Left lung (tissue), 14 donors: Measurements from ENCODE around the gene UCP3. TPM values are rescaled to one million over a fixed set of nuclear protein-coding genes. Genes with fewer than 3 reads are reported as not detected.

Source experiments
- ATAC-seq: fragments of 200-7000 bp; cut with Tn5 transposase; one replicate; pipeline ENCODE4 v1.9.1; 2020; ENCODE audit warnings: moderate library complexity
- DNase-seq, 4 donors: peaks; one replicate each; pipeline ENCODE4 v3.0.0-alpha.2; 2013 to 2020
- H3K27ac ChIP-seq, 2 donors: fragments of 200-600 bp; sonication (generic) in 1 of 2; one replicate each; pipeline versions ENCODE4 v1.5.0 to v1.8.0; 2020 to 2021
- H3K27me3 ChIP-seq, 2 donors: fragments of 200-600 bp; sonication (generic) in 1 of 2; one replicate each; pipeline versions ENCODE4 v1.5.0 to v1.8.0; 2020 to 2021
- H3K36me3 ChIP-seq, 2 donors: fragments of 200-600 bp; sonication (generic) in 1 of 2; one replicate each; pipeline versions ENCODE4 v1.5.0 to v1.8.0; 2020 to 2021
- H3K4me1 ChIP-seq, 2 donors: fragments of 200-600 bp; one replicate each; pipeline ENCODE4 v1.8.0; 2021
- H3K4me3 ChIP-seq, 2 donors: fragments of 200-600 bp; sonication (generic) in 1 of 2; one replicate each; pipeline versions ENCODE4 v1.5.0 to v1.8.0; 2020 to 2021; ENCODE audit warnings: mild to moderate bottlenecking in 1 of 2
- H3K9me3 ChIP-seq, 2 donors: fragments of 200-600 bp; sonication (generic) in 1 of 2; one replicate each; pipeline versions ENCODE4 v1.5.0 to v1.8.0; 2020 to 2021
- intact Hi-C, 2 donors: fragments of 100-400 bp; cut with DNase I; formaldehyde crosslinking; loops; one replicate each; pipeline versions ENCODE4 v1.11.2 to v1.14.2; 2022
- long read RNA-seq, 12 donors: library from polyadenylated mRNA in 2 of 12; unstranded in 2 of 12; transcript quantifications; one replicate each; pipeline ENCODE4 v2.0.0 and lab custom pipeline, GENCODE V29; 2019 to 2026
- polyA plus RNA-seq, 6 donors: library from polyadenylated mRNA; unstranded; fragments of 120-200 nt; gene quantifications; one replicate each; pipeline ENCODE4 v1.2.1, GENCODE V29; 2013; ENCODE audit not compliant: insufficient read length in 6 of 6
- total RNA-seq, 2 donors: library from RNA; stranded (reverse); fragmentation: NEBNext Ultra II Directional; extraction: Animal tissue kit (Norgen Biotek cat#: 25700); gene quantifications; one replicate each; pipeline ENCODE4 v1.2.1, GENCODE V29; 2021
- TF ChIP-seq, protein P1 (sequence below), 2 donors: fragments of 200-600 bp; sonication (generic) in 1 of 2; IDR thresholded peaks; one replicate each; pipeline versions ENCODE4 v1.5.0 to v1.8.0; 2021; ENCODE audit warnings: antibody characterized with exemption in 2 of 2
- donor health status: DM: no; HTN: yes; CAD: no.
- donor health status: DM: no; HTN: no; CAD: no.

The UCP3 gene, protein sequence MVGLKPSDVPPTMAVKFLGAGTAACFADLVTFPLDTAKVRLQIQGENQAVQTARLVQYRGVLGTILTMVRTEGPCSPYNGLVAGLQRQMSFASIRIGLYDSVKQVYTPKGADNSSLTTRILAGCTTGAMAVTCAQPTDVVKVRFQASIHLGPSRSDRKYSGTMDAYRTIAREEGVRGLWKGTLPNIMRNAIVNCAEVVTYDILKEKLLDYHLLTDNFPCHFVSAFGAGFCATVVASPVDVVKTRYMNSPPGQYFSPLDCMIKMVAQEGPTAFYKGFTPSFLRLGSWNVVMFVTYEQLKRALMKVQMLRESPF
- total RNA-seq (1 to 10 TPM; 1.0 to 2.7 TPM), polyA plus RNA-seq (1 to 10 TPM; 3.0 to 5.2 (median 4.1) TPM)
- long read RNA-seq, donor 1: 0 reads
- long read RNA-seq, donor 2, partial matches to known transcripts: 0 of 1 reads
- long read RNA-seq, donor 2, other reads (novel, unspliced or antisense): 0 of 1 reads
- long read RNA-seq, donor 3: 0 reads
- long read RNA-seq, donor 4: 0 reads
- long read RNA-seq, donor 5: 0 reads
- long read RNA-seq, donor 6: 0 reads
- long read RNA-seq, donor 7: 0 reads
- long read RNA-seq, donor 8: 0 reads
- long read RNA-seq, donor 9: 0 reads
- long read RNA-seq, donor 10: 0 reads
- long read RNA-seq, donor 11: 0 reads
- long read RNA-seq, donor 12, partial matches to known transcripts: 0 of 1 reads
- long read RNA-seq, donor 12, other reads (novel, unspliced or antisense): 0 of 1 reads

DNA sequence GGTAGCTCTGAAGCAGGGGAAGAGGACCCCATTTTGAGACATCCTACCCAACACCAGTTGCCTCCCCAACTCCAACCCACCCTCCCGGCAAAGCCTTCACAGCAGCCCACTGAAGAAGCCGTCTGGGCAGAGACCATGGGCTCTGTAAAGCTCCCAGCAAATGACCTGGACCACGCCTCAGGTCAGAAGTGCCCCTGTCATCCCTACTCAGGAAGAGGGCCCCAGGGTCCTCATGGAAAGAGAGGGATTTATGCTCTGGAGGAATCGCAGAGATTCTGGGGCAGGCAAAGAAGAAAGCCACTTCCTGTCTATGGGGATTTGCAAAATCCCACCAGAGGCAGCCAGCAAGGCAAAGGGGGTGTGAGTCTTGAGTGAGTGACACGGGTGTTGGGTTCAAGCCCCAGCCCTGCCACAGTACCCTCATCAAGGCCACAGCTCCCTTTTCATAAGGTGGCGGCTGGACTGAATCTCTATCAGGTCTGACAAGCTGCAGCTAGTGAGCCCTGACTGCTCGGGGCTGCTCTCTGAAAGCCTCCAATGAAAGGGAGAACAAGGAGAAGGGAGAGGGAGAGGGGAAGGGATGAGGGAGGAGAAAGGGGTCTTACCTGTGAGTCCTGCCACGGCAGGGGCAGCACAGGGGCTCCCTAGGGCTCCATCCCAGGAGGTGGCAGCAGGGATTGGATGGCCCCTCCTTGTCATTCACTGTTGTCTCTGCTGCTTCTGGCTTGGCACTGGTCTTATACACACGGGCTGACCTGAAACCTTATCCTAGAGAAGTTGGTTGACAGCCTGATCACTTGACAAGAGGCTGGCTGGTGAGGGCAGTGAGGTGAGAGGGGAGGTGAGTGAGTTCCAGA, at the start of gene UCP3:
Gene UCP3 (minus strand): TSS at position 713 of the 857 bp plus-strand sequence. CDS start 2,043 bp downstream, outside the sequence.
- TF ChIP-seq, protein P1, sequence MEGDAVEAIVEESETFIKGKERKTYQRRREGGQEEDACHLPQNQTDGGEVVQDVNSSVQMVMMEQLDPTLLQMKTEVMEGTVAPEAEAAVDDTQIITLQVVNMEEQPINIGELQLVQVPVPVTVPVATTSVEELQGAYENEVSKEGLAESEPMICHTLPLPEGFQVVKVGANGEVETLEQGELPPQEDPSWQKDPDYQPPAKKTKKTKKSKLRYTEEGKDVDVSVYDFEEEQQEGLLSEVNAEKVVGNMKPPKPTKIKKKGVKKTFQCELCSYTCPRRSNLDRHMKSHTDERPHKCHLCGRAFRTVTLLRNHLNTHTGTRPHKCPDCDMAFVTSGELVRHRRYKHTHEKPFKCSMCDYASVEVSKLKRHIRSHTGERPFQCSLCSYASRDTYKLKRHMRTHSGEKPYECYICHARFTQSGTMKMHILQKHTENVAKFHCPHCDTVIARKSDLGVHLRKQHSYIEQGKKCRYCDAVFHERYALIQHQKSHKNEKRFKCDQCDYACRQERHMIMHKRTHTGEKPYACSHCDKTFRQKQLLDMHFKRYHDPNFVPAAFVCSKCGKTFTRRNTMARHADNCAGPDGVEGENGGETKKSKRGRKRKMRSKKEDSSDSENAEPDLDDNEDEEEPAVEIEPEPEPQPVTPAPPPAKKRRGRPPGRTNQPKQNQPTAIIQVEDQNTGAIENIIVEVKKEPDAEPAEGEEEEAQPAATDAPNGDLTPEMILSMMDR (IDR thresholded peaks at IDR 0.05): no peak
- Histone ChIP-seq H3K27me3 (no peaks in the 10 kb centered on the region), H3K4me3 (no peak within 1 kb of the TSS), H3K36me3 (peaks cover 0 to 21% of the 10 kb centered on the region in 2 donors), H3K27ac (no peak within 1 kb of the TSS), H3K4me1 (no peaks in the 10 kb centered on the region), H3K9me3 (no peaks in the 10 kb centered on the region)
- ATAC-seq (no peak), DNase-seq (no peak)
- intact Hi-C loops: no loop called here

DNA sequence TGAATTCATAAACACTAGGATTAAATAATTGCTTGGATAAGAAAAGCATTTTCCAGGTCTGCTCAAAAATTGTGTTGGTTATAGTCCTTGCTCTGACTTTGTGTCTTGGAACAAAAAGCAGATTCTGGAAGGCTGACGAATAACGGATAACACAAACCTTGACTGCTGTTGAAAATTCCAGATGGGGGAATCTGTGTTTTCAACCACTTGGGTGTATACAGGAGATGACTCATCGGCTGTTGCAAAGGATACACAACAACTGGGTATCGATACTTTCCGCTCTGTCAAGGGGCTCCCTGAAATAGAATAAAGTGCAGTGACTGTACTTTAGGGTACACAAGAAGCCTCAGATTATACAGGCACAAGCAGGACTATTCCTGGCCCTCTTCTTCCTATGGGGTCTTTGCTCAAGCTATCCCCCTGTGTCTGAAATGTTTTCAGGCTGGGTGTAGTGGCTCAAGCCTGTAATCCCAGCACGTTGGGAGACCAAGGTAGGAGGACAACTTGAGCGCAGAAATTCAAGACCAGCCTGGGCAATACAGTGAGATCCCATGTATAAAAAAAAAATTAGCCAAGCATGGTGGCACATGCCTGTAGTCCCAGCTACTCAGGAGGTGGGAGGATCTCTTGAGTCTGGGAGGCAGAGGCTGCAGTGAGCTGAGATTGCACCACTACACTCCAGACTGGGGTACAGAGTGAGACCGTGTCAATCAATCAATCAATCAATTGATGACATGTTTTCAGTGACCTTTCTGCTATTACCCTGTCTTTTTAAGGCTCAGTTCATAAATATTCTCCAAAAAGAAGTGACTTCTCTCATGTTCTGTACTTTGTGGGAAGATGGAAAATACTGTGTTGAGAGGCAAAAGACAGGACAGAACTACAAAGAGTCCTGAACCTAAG, 48.6 kb upstream of the UCP3 start:
- intact Hi-C loops: no loop called here
- TF ChIP-seq, protein P1 (IDR thresholded peaks at IDR 0.05): no peak
- Histone ChIP-seq H3K27ac (no peak overlapping the region), H3K9me3 (peaks cover 0 to 2% of the 10 kb centered on the region in 2 donors), H3K36me3 (peaks cover 0 to 38% of the 10 kb centered on the region in 2 donors), H3K4me1 (no peaks in the 10 kb centered on the region), H3K4me3 (no peak overlapping the region), H3K27me3 (no peaks in the 10 kb centered on the region)
- no peak for DNase-seq
- ATAC-seq: no peak

DNA sequence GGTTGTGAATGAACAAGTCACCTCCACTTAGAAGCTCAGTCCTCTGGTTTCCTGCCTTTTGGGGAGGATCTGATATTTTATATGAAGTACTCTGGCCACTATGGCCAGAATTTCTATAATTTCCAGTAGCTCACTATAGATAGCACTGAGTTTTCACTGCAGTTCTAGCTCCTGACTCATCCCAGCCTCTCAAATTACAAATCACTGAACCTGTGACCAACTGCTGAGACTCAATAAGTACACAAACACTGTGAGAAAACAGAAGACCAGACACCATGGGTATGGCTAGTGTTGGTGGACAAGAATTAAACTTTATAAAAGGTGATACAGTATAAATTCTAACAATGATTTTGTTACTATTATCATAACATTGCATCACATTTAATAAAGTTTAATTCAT, 47.1 kb upstream of the UCP3 start:
- peaks cover 0 to 40% of the 10 kb centered on the region in 2 donors for H3K36me3 ChIP-seq
- DNase-seq (no peak), ATAC-seq (no peak)
- H3K27ac ChIP-seq: no peak overlapping the region
- intact Hi-C loops: no loop called here
- no peaks in the 10 kb centered on the region for H3K9me3 ChIP-seq
- H3K27me3 ChIP-seq: no peaks in the 10 kb centered on the region
- H3K4me3 ChIP-seq: no peak overlapping the region
- TF ChIP-seq, protein P1 (IDR thresholded peaks at IDR 0.05): no peak
- H3K4me1 ChIP-seq: no peaks in the 10 kb centered on the region

DNA sequence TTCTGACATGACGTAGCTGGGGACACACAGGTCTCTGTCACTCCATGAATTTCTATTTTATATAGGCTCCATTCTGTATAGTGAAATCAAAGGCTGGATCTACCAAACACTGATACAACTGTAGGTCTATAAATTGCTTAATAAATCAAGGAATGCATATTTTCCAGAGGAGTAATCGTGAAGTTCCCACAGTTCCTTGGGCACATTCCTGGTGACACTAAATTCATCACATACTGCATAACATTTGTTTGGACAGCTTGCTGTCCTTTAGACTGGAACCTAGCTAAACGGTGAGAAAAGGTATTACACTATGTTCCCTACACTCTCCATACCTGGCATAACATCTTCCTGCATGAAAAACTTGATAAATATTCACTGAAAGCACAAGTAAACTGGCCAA, 41.6 kb upstream of the UCP3 start:
- TF ChIP-seq, protein P1 (IDR thresholded peaks at IDR 0.05): no peak
- intact Hi-C loops: no loop called here
- no peaks in the 10 kb centered on the region for H3K27me3 ChIP-seq
- H3K4me1 ChIP-seq: no peaks in the 10 kb centered on the region
- H3K4me3 ChIP-seq: no peak overlapping the region
- H3K9me3 ChIP-seq: no peaks in the 10 kb centered on the region
- peaks cover 0 to 56% of the 10 kb centered on the region in 2 donors for H3K36me3 ChIP-seq
- ATAC-seq: no peak
- DNase-seq: no peak
- H3K27ac ChIP-seq: no peak overlapping the region
